CD4-positive, alpha-beta T cell treated with Interleukin-2 at 100 ng/mL for 4 hours (primary cell): Measurements from ENCODE around the gene POFUT1.

Source experiments
- DNase-seq: peaks from one replicate; pipeline ENCODE4 v3.0.0-alpha.2; 2020; ENCODE audit warnings: low spot score

The POFUT1 gene

DNA sequence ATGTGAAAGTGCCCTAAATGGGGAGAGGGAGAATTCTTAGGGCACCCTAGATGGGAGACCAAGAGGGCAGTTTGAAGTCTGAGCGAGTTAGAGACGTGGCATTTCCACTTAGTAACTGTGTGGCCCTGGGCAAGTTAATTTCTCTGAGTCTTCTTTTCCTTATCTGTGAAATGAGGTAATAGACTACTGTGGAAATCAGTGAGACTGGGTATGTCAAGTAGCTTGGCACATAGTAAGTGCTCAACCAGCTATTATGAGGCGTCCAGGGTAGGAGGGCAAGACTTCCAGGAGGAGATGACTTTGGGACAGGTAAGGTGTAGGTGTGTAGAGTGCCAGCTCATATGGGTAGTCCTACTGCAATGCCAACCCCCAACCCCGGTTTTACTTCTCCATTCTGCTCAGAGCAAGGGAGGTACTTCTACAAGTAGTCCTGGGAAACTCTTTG is 70.5 kb downstream of the POFUT1 start:
- peak; percentile 16 for DNase-seq

DNA sequence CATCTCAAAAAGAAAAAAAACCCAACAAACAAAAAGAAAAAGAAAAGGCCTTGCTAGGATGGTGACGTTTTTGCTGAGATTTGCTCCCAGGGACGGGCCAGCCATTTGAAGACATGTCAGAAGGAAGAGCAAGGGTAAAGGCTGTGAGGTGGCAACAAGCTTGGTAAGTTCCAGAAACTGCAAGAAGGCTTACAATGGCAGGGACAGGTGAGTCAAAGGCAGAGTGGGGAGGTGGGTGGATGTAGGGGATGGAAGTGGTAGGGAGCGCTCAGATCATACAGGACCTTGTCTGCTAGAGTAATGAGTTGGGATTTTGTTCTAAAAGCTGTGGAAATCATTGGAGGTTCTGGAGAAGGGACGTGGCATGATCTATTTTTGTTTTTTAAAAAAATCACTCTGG is 74.0 kb downstream of the POFUT1 start:
- no peak for DNase-seq

DNA sequence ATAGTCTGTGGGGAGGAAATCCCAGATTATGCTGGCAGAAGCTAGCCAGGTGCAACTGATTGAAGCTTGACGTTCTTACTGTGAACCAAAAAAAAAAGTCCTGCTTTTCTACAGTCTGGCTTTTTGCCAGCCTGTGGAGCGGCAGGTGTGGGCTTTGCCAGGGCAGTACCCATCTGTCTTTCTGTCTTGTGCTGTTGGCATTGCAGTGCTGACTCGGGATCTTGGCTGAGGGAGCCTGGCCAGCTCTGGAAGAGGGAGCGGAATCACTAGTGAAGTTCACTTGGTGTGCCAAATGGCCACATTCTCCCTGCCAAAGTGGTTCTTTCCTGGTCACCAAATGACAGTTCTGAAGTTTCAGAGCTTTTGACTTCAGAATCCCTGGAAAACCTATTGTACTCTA is 74.8 kb downstream of the POFUT1 start:
- DNase-seq: no peak

DNA sequence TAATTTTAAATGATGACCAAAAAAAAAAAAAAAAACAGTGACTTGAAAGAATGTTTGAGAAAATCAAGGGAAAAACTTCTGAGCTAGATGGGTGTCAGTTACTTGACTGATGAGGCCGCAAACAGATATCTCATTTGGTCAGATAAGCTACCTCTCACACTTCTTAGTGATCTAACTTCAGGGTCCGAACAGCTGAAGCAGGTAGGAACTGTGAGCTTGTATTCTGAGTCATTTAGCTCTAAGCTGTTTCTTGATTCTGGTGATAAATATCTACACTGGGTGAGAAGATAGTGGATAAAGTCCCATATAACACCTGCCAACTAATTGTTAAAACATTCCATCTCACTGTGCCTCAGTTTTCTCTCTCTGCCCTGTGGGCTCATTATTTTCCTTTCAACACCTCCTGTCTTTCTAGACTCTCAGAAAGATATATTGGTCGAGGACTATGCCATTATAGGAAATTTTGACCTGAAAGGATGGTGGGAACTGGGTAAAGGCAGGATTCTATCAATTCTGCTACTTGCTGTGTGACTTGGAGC is 77.5 kb downstream of the POFUT1 start:
- peak; percentile 35 for DNase-seq

DNA sequence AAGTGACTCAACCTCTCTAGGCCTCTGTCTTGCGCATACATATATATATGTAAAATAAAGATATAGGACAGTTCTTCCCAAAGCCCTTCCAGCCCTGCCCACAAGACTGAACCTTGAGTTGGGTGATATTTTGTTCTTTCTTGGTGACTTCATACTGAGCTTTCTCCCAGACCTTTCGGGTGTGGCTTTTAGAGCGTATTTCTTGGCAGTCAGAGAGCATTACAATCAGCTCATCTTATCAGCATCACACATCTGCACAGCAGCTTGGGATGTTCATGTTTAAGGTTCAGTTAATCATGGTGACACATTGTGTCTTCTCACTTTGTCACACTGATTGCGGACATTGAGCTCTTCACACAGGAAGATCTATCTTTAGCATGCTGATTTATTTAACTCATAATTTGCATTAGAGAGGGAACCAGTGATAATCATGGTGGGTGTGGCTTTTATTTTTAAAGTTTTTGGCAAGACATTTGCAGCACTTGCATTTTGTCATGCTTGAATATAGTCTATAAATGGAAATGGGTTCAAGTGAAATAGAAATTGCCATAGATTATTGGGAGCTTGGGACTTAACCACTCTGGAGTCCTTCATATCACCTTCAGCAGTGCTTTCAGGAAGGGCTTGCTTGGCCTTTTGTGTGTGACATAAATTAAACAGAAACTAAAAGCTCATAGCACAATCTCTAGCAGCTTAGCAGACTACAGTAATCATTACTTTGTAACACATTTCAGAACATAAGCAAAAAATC is 78.1 kb downstream of the POFUT1 start:
- DNase-seq: peak; percentile 84

DNA sequence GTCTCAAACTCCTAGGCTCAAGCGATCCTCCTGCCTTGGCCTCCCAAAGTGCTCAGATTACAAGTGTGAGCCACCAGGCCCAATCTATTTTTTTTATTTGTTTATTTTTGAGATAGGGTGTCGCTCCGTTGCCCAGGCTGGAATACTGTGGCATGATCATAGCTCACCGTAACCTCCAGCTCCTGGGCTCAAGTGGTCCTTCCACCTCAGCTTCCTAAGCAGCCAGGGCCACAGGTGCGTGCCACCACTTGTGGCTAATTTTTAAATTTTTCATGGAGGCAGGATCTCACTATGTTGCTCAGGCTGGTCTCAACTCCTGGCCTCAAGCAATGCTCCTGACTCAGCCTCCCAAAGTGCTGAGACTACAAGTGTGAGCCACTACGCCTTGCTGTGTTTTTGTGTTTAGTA is 79.6 kb downstream of the POFUT1 start:
- DNase-seq: no peak
